CD14-positive monocyte (primary cell): ENCODE data around the gene APOB. TPM values are rescaled to one million over a fixed set of nuclear protein-coding genes. Genes with fewer than 3 reads are reported as not detected.

Source experiments
- DNase-seq, 3 donors: peaks; one replicate each; pipeline ENCODE4 v3.0.0-alpha.2; 2011 to 2022
- H2AFZ ChIP-seq: 2 replicates; pipeline ENCODE4 v1.6.0; 2012; ENCODE audit warnings: mild to moderate bottlenecking, low read depth, low read length, inconsistent platforms; ENCODE audit not compliant: insufficient read depth, poor library complexity, severe bottlenecking
- H3K27ac ChIP-seq, 2 donors: 1 replicate in 1 of 2; 2 replicates in 1 of 2; pipeline ENCODE4 v1.5.1; 2012 to 2013; ENCODE audit warnings: low read length in 2 of 2, control low read depth in 1 of 2, inconsistent platforms in 1 of 2, low read depth in 1 of 2, mild to moderate bottlenecking in 1 of 2
- H3K27me3 ChIP-seq, 2 donors: one replicate each; pipeline versions ENCODE4 v1.6.0 to v1.6.1; 2011 to 2013; ENCODE audit warnings: low read length in 2 of 2; ENCODE audit not compliant: control insufficient read depth in 2 of 2, insufficient read depth in 2 of 2
- H3K36me3 ChIP-seq, 2 donors: replicated peaks in 1 of 2; 1 replicate in 1 of 2; 2 replicates in 1 of 2; pipeline versions ENCODE4 v1.5.1 to v1.6.1; 2012 to 2013; ENCODE audit warnings: low read length in 2 of 2, control low read depth in 1 of 2, inconsistent platforms in 1 of 2, mild to moderate bottlenecking in 1 of 2; ENCODE audit not compliant: insufficient read depth in 2 of 2, control insufficient read depth in 1 of 2
- H3K4me1 ChIP-seq, 2 donors: 1 replicate in 1 of 2; 2 replicates in 1 of 2; pipeline versions ENCODE4 v1.5.1 to v1.6.1; 2012 to 2013; ENCODE audit warnings: low read length in 2 of 2, control low read depth in 1 of 2, inconsistent platforms in 1 of 2, mild to moderate bottlenecking in 1 of 2, moderate library complexity in 1 of 2; ENCODE audit not compliant: insufficient read depth in 2 of 2, control insufficient read depth in 1 of 2
- H3K4me2 ChIP-seq: replicated peaks from 2 replicates; pipeline ENCODE3; 2012; ENCODE audit warnings: low read length, moderate library complexity, mild to moderate bottlenecking; ENCODE audit not compliant: poor library complexity, severe bottlenecking; ENCODE audit errors: extremely low read depth
- H3K4me3 ChIP-seq, 3 experiments: fragments of 200-600 bp in 1 of 3; sonication (generic) in 1 of 3; replicated peaks in 1 of 3; 1 replicate in 2 of 3; 2 replicates in 1 of 3; pipeline ENCODE4 v1.5.1; 2011 to 2013; ENCODE audit warnings: low read length in 3 of 3, mild to moderate bottlenecking in 3 of 3, control low read depth in 2 of 3, low read depth in 2 of 3, inconsistent platforms in 1 of 3, moderate library complexity in 1 of 3
- H3K79me2 ChIP-seq: 2 replicates; pipeline ENCODE4 v1.6.0; 2012; ENCODE audit warnings: mild to moderate bottlenecking, control low read depth, inconsistent platforms, low read length, moderate library complexity; ENCODE audit not compliant: insufficient read depth
- H3K9ac ChIP-seq: 2 replicates; pipeline ENCODE4 v1.6.0; 2017; ENCODE audit warnings: low read length, mild to moderate bottlenecking; ENCODE audit not compliant: insufficient read depth, poor library complexity, severe bottlenecking
- H3K9me3 ChIP-seq, 2 donors: replicated peaks in 1 of 2; 1 replicate in 1 of 2; 2 replicates in 1 of 2; pipeline versions ENCODE4 v1.5.1 to v1.6.1; 2012 to 2013; ENCODE audit warnings: low read length in 2 of 2, control low read depth in 1 of 2; ENCODE audit not compliant: control insufficient read depth in 1 of 2, insufficient read depth in 1 of 2
- H4K20me1 ChIP-seq: 2 replicates; pipeline ENCODE4 v1.6.0; 2012; ENCODE audit warnings: mild to moderate bottlenecking, low read length, control low read depth, moderate library complexity; ENCODE audit not compliant: insufficient read depth
- H3K27ac Mint-ChIP-seq, 7 donors: one replicate each; pipeline ENCODE4 v1.8.0; 2020; ENCODE audit warnings: mild to moderate bottlenecking in 7 of 7, mixed read lengths in 7 of 7, moderate library complexity in 6 of 7, inconsistent platforms in 2 of 7
- H3K27me3 Mint-ChIP-seq, 3 donors: one replicate each; pipeline ENCODE4 v1.8.0; 2021 to 2022; ENCODE audit warnings: low read depth in 3 of 3, mild to moderate bottlenecking in 3 of 3, mixed read lengths in 3 of 3, moderate library complexity in 3 of 3, inconsistent platforms in 1 of 3
- H3K36me3 Mint-ChIP-seq, 2 donors: one replicate each; pipeline ENCODE4 v1.8.0; 2020; ENCODE audit warnings: mixed read lengths in 2 of 2, inconsistent platforms in 1 of 2, mild to moderate bottlenecking in 1 of 2
- H3K4me1 Mint-ChIP-seq: one replicate; pipeline ENCODE4 v1.8.0; 2020; ENCODE audit warnings: mild to moderate bottlenecking, mixed read lengths
- H3K4me3 Mint-ChIP-seq, 2 donors: one replicate each; pipeline ENCODE4 v1.8.0; 2020; ENCODE audit warnings: mild to moderate bottlenecking in 2 of 2, mixed read lengths in 2 of 2, moderate library complexity in 1 of 2
- H3K9me3 Mint-ChIP-seq, 7 donors: one replicate each; pipeline ENCODE4 v1.8.0; 2020 to 2022; ENCODE audit warnings: mixed read lengths in 7 of 7, mild to moderate bottlenecking in 6 of 7, moderate library complexity in 6 of 7, inconsistent platforms in 2 of 7
- CTCF ChIP-seq: fragments of 200-600 bp; IDR thresholded peaks from one replicate; pipeline ENCODE4 v1.8.0; 2022; ENCODE audit warnings: antibody characterized with exemption, mild to moderate bottlenecking
- WGBS: methylation state at CpG from one replicate; pipeline ENCODE4 v1.1.5; 2013; ENCODE audit warnings: missing lambda C conversion rate; ENCODE audit not compliant: insufficient coverage; 5-methylcytosine and 5-hydroxymethylcytosine counted together
- intact Hi-C, 2 donors: fragments of 100-400 bp; cut with micrococcal nuclease; formaldehyde crosslinking; loops; one replicate each; pipeline versions ENCODE4 v1.15.0 to v1.15.1; 2023
- polyA plus RNA-seq, 3 donors: library from polyadenylated mRNA; depleted of rRNA in 1 of 3; unstranded in 2 of 3; stranded (reverse) in 1 of 3; fragments of 300-500 nt in 2 of 3; fragments of >200 nt in 1 of 3; fragmentation: Illumina TruSeq in 2 of 3; gene quantifications; 1 replicate in 2 of 3; 2 replicates in 1 of 3; pipeline ENCODE4 v1.2.3, GENCODE V29; 2012 to 2021

APOB gene
- polyA plus RNA-seq, 3 donors = 0.02 TPM; not detected in 2

DNA sequence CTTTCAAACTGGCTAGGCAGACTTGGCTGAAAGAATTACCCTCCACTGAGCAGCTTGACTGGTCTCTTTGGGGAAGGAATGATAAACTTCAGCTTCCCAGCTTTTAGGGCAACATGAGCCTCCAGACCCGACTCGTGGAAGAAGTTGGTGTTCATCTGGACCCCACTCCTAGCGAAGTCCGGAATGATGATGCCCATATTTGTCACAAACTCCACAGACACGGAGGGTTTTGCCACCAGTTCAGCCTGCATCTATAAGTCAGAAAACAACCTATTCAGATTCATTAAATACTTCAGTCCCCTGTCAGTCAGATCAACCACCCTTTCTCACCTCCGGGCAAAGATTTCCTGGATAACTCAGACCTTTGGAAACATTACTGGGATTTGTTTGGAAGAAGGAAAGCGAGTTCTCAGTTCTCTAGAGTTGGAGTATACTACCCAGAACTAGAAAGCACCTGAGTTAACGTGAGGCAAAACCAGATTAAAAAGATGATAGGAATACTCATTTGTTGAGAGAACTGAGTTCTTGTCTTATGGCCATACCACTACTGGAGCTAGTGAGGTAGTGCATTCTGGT is 21.0 kb downstream of the APOB start:
- Histone ChIP-seq H3K27ac (no peak overlapping the region), H3K36me3 (no peaks in the 10 kb centered on the region), H3K27me3 (no peaks in the 10 kb centered on the region), H3K4me2 (no peak overlapping the region), H2AFZ (no peak overlapping the region), H4K20me1 (no peaks in the 10 kb centered on the region), H3K79me2 (no peaks in the 10 kb centered on the region), H3K9me3 (no peaks in the 10 kb centered on the region), H3K9ac (no peak overlapping the region), H3K4me1 (no peaks in the 10 kb centered on the region), H3K4me3 (no peak overlapping the region)
- Mint-ChIP-seq H3K27me3 (peaks cover 0 to 3% (median 0%) of the 10 kb centered on the region in 3 donors), H3K4me1 (no peaks in the 10 kb centered on the region), H3K4me3 (no peak overlapping the region), H3K36me3 (no peaks in the 10 kb centered on the region), H3K9me3 (peaks cover 0 to 2% (median 0%) of the 10 kb centered on the region in 7 donors), H3K27ac (peak overlapping the region in 1 of 7 donors; percentile 22)
- WGBS = 91% methylated on average over 7 of the region's 8 CpGs
- no peak for TF ChIP-seq CTCF
- no peak for DNase-seq
- intact Hi-C loops = no loop called here

GRCh38 chr2:21021430-21021829 is 22.4 kb downstream of the APOB start:
- intact Hi-C loops = no loop called here
- Histone ChIP-seq H2AFZ (no peak overlapping the region), H3K9me3 (no peaks in the 10 kb centered on the region), H3K4me3 (no peak overlapping the region), H4K20me1 (no peaks in the 10 kb centered on the region), H3K79me2 (no peaks in the 10 kb centered on the region), H3K4me2 (no peak overlapping the region), H3K9ac (no peak overlapping the region), H3K27ac (no peak overlapping the region), H3K4me1 (no peaks in the 10 kb centered on the region), H3K36me3 (no peaks in the 10 kb centered on the region), H3K27me3 (no peaks in the 10 kb centered on the region)
- TF ChIP-seq CTCF = no peak
- Mint-ChIP-seq H3K27me3 (peaks cover 0 to 3% (median 0%) of the 10 kb centered on the region in 3 donors), H3K4me3 (no peak overlapping the region), H3K36me3 (no peaks in the 10 kb centered on the region), H3K9me3 (peaks cover 0 to 3% (median 0%) of the 10 kb centered on the region in 7 donors), H3K27ac (no peak overlapping the region), H3K4me1 (no peaks in the 10 kb centered on the region)
- no peak for DNase-seq
- 100% methylated on average over 1 of the region's 1 CpG for WGBS
